Stimulated activated memory B cell treated with anti-CD40 and anti-IgM and Interleukin-4, amounts not matched to agents 10 μg/mL and 1 μg/mL and 100 μg/mL, for 72 hours (primary cell): ENCODE data around the gene PNP.
"Not testable (repeated sequence)": the region's sequence is repeated elsewhere in the genome, so short reads cannot be mapped to it uniquely, and the experiment has no call there.

ENCODE experiments used
- ATAC-seq: fragments of 150-1000 bp; cut with Tn5 transposase; 2 replicates; pipeline ENCODE4 v1.10.0; 2021
- H3K27ac Mint-ChIP-seq: one replicate; pipeline ENCODE4 v1.8.0; 2022; ENCODE audit warnings: mild to moderate bottlenecking, mixed read lengths
- H3K27me3 Mint-ChIP-seq: one replicate; pipeline ENCODE4 v1.8.0; 2022; ENCODE audit warnings: mixed read lengths
- H3K36me3 Mint-ChIP-seq: one replicate; pipeline ENCODE4 v1.8.0; 2022; ENCODE audit warnings: mixed read lengths
- H3K4me1 Mint-ChIP-seq: one replicate; pipeline ENCODE4 v1.8.0; 2022; ENCODE audit warnings: mixed read lengths
- H3K4me3 Mint-ChIP-seq: one replicate; pipeline ENCODE4 v1.8.0; 2022; ENCODE audit warnings: mild to moderate bottlenecking, moderate library complexity, mixed read lengths
- H3K9me3 Mint-ChIP-seq: one replicate; pipeline ENCODE4 v1.8.0; 2022; ENCODE audit warnings: mixed read lengths

The PNP gene

GRCh38 chr14:20440882-20441281 lies 28.3 kb upstream of the PNP start:
- peak; percentile 76 for ATAC-seq
- H3K9me3 Mint-ChIP-seq, result peaks cover 5% of the 10 kb centered on the region
- no peaks in the 10 kb centered on the region for H3K27me3 Mint-ChIP-seq
- H3K4me1 Mint-ChIP-seq, result peaks cover 54% of the 10 kb centered on the region
- peak overlapping the region; percentile 69 for H3K27ac Mint-ChIP-seq
- peaks cover 14% of the 10 kb centered on the region for H3K36me3 Mint-ChIP-seq
- H3K4me3 Mint-ChIP-seq, result no peak overlapping the region

GRCh38 chr14:20441461-20441860 lies 27.7 kb upstream of the PNP start:
- H3K27ac Mint-ChIP-seq, result no peak overlapping the region
- H3K36me3 Mint-ChIP-seq, result peaks cover 14% of the 10 kb centered on the region
- no peaks in the 10 kb centered on the region for H3K27me3 Mint-ChIP-seq
- no peak overlapping the region for H3K4me3 Mint-ChIP-seq
- peaks cover 53% of the 10 kb centered on the region for H3K4me1 Mint-ChIP-seq
- ATAC-seq, result no peak
- peaks cover 5% of the 10 kb centered on the region for H3K9me3 Mint-ChIP-seq

GRCh38 chr14:20443650-20444049 lies 25.6 kb upstream of the PNP start:
- not testable (repeated sequence) for H3K4me3 Mint-ChIP-seq, H3K27ac Mint-ChIP-seq, ATAC-seq, H3K9me3 Mint-ChIP-seq, H3K27me3 Mint-ChIP-seq
- Mint-ChIP-seq H3K4me1 (peaks cover 37% of the 10 kb centered on the region), H3K36me3 (peaks cover 32% of the 10 kb centered on the region)

GRCh38 chr14:20446889-20447288 lies 22.3 kb upstream of the PNP start:
- Mint-ChIP-seq H3K27me3 (no peaks in the 10 kb centered on the region), H3K4me3 (no peak overlapping the region), H3K9me3 (no peaks in the 10 kb centered on the region), H3K36me3 (peaks cover 45% of the 10 kb centered on the region), H3K4me1 (peaks cover 14% of the 10 kb centered on the region), H3K27ac (peak overlapping the region; percentile 22)
- ATAC-seq, result no peak

GRCh38 chr14:20452831-20453230 lies 16.4 kb upstream of the PNP start:
- not testable (repeated sequence) for H3K27me3 Mint-ChIP-seq, ATAC-seq
- peaks cover 18% of the 10 kb centered on the region for H3K4me1 Mint-ChIP-seq

GRCh38 chr14:20454516-20455354 lies 14.5 kb upstream of the PNP start, which contains the start of the genes APEX1 and OSGEP:
Gene APEX1 (plus strand): TSS chr14:20455226. CDS start chr14:20455646, 420 bp downstream.
Gene OSGEP (minus strand): TSS chr14:20454812. CDS start chr14:20454683, 129 bp downstream.
- no peaks in the 10 kb centered on the region for H3K27me3 Mint-ChIP-seq
- ATAC-seq, result peak; percentile 97
- no peaks in the 10 kb centered on the region for H3K9me3 Mint-ChIP-seq
- H3K4me3 Mint-ChIP-seq, result no peak within 1 kb of the TSS
- no peak within 1 kb of the TSS for H3K27ac Mint-ChIP-seq
- H3K36me3 Mint-ChIP-seq, result peaks cover 27% of the 10 kb centered on the region
- peaks cover 27% of the 10 kb centered on the region for H3K4me1 Mint-ChIP-seq

More at GRCh38 chr14:20452831-20453230, 16.4 kb upstream of the PNP start:
- Mint-ChIP-seq H3K36me3 (peaks cover 33% of the 10 kb centered on the region), H3K27ac (peak overlapping the region; percentile 25)
- not testable (repeated sequence) for H3K4me3 Mint-ChIP-seq, H3K9me3 Mint-ChIP-seq

GRCh38 chr14:20455355-20456300 lies 13.6 kb upstream of the PNP start:
- H3K4me3 Mint-ChIP-seq, result no peak overlapping the region
- H3K4me1 Mint-ChIP-seq, result peaks cover 31% of the 10 kb centered on the region
- peak; percentile 76 for ATAC-seq
- H3K27me3 Mint-ChIP-seq, result no peaks in the 10 kb centered on the region
- no peak overlapping the region for H3K27ac Mint-ChIP-seq
- peaks cover 28% of the 10 kb centered on the region for H3K36me3 Mint-ChIP-seq
- H3K9me3 Mint-ChIP-seq, result no peaks in the 10 kb centered on the region

- Mint-ChIP-seq H3K27me3 (no peaks in the 10 kb centered on the region), H3K4me3 (no peak overlapping the region), H3K36me3 (peaks cover 24% of the 10 kb centered on the region), H3K4me1 (peaks cover 33% of the 10 kb centered on the region), H3K27ac (no peak overlapping the region), H3K9me3 (peaks cover 3% of the 10 kb centered on the region)
- ATAC-seq, result no peak
Observed at GRCh38 chr14:20456971-20457370, 12.2 kb upstream of the PNP start.

- H3K36me3 Mint-ChIP-seq, result peaks cover 16% of the 10 kb centered on the region
- H3K9me3 Mint-ChIP-seq, result peaks cover 3% of the 10 kb centered on the region
- peaks cover 25% of the 10 kb centered on the region for H3K4me1 Mint-ChIP-seq
- no peak overlapping the region for H3K4me3 Mint-ChIP-seq
- no peaks in the 10 kb centered on the region for H3K27me3 Mint-ChIP-seq
- ATAC-seq, result no peak
- no peak overlapping the region for H3K27ac Mint-ChIP-seq
Observed at GRCh38 chr14:20458031-20458789, 11.0 kb upstream of the PNP start.

GRCh38 chr14:20460458-20461224 lies 8.6 kb upstream of the PNP start:
- Mint-ChIP-seq H3K27me3 (no peaks in the 10 kb centered on the region), H3K4me1 (peaks cover 35% of the 10 kb centered on the region), H3K9me3 (peaks cover 3% of the 10 kb centered on the region), H3K36me3 (peaks cover 16% of the 10 kb centered on the region), H3K4me3 (peak overlapping the region; percentile 92), H3K27ac (peak overlapping the region; percentile 83)
- ATAC-seq, result peak; percentile 67

- H3K27ac Mint-ChIP-seq, result peak within 1 kb of the TSS; percentile 83
- peaks cover 35% of the 10 kb centered on the region for H3K4me1 Mint-ChIP-seq
- no peaks in the 10 kb centered on the region for H3K27me3 Mint-ChIP-seq
- peaks cover 3% of the 10 kb centered on the region for H3K9me3 Mint-ChIP-seq
- peak; percentile 95 for ATAC-seq
- H3K4me3 Mint-ChIP-seq, result peak within 1 kb of the TSS; percentile 92
- H3K36me3 Mint-ChIP-seq, result peaks cover 16% of the 10 kb centered on the region
Observed at GRCh38 chr14:20461225-20462141, 7.7 kb upstream of the PNP start, which contains the start of gene PIP4P1. Gene PIP4P1 (minus strand): TSS chr14:20461434. CDS start chr14:20461325, 109 bp downstream.

- no peak for ATAC-seq
- no peaks in the 10 kb centered on the region for H3K27me3 Mint-ChIP-seq
- H3K9me3 Mint-ChIP-seq, result no peaks in the 10 kb centered on the region
- peaks cover 37% of the 10 kb centered on the region for H3K4me1 Mint-ChIP-seq
- peak overlapping the region; percentile 94 for H3K4me3 Mint-ChIP-seq
- peak overlapping the region; percentile 93 for H3K27ac Mint-ChIP-seq
- peaks cover 16% of the 10 kb centered on the region for H3K36me3 Mint-ChIP-seq
Observed at GRCh38 chr14:20468764-20469241, 403 bp upstream of the PNP start.
